ENCODE measurements around the gene SLC26A3. TPM values are rescaled to one million over a fixed set of nuclear protein-coding genes. Genes with fewer than 3 reads are reported as not detected.

SLC26A3 gene
- total RNA-seq = 0.14 TPM in 1 of 2 replicates, not detected in the other

GRCh38 chr7:107803009-107803610 is at the start of gene SLC26A3:
Gene SLC26A3, minus strand, starts transcription at chr7:107803223. Its CDS starts 8,714 bp downstream, at chr7:107794509.

DNA sequence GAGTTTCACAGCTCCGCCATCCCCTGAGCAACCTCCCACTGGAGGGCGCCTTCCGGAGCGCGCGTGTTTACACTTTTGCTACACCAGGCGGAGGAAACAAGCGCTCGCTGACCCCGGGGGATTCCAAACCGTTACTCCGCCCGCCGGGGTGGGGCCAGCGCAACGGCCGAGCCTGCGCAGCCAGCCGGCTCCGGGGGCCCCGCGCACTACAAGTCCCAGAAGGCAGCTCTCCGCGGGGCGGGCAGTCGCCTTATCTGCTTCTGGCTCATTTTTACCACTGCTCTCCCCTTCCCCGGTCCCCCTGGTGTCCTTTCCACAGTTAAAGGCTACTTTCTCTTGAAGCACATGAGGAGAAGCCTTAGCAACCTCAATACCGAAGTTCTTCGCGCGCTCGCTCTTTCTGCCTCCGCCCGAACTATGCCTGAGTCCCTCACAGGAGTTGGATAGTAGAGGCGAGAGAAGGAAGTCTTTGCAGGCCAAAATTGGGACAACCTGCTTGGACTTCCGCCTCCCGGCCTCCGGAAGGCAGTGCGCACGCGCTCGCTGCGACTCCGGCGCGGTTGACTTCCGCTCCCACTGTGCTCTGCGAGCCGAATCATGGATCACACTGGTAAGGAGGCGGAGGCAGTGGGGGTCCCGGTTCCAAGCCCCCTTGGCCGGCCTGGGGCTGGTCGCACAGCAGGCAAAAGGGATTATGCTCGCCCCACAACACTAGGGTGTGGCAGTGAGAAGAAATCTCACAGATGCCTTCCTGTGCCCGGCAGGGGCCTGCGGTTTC is 59.3 kb downstream of the SLC26A3 start, which contains the start of gene CBLL1:
TSS of gene CBLL1 (plus strand) at position 576 of the 778 bp plus-strand sequence. CDS start at position 598, 22 bp downstream.

Other genes starting within 250 kb of the SLC26A3 start
- 58.4 and 124 TPM in 2 replicates for gene COG5, start 239.3 kb downstream of the SLC26A3 start, total RNA-seq
- 13.3 and 16.2 TPM in 2 replicates for gene DUS4L, start 239.3 kb downstream of the SLC26A3 start, total RNA-seq
- 29.0 and 44.7 TPM in 2 replicates for gene BCAP29, start 223.0 kb downstream of the SLC26A3 start, total RNA-seq
- 0.43 and 0.68 TPM in 2 replicates for gene SLC26A4, start 142.4 kb downstream of the SLC26A3 start, total RNA-seq
- gene CBLL1, start 59.1 kb downstream of the SLC26A3 start, total RNA-seq = 21.9 and 32.8 TPM in 2 replicates
- 60.1 and 88.1 TPM in 2 replicates for gene DLD, start 88.0 kb upstream of the SLC26A3 start, total RNA-seq
- 112 and 224 TPM in 2 replicates for gene LAMB1, start 199.9 kb upstream of the SLC26A3 start, total RNA-seq

Data from nasal cavity respiratory epithelium epithelial cell of viscerocranial mucosa (primary cell).